Measurements from ENCODE around the gene PPIL1. TPM values are rescaled to one million over a fixed set of nuclear protein-coding genes. Genes with fewer than 3 reads are reported as not detected.

PPIL1 gene
- 10 to 100 TPM; 10.1 to 12.6 TPM for total RNA-seq
- long read RNA-seq, transcript PPIL1-201 (4 exons, 1,739 nt) = major isoform, 14 of 15 reads
- long read RNA-seq, partial matches to known transcripts = 0 of 15 reads
- long read RNA-seq, other reads (novel, unspliced or antisense) = 0 of 15 reads

DNA sequence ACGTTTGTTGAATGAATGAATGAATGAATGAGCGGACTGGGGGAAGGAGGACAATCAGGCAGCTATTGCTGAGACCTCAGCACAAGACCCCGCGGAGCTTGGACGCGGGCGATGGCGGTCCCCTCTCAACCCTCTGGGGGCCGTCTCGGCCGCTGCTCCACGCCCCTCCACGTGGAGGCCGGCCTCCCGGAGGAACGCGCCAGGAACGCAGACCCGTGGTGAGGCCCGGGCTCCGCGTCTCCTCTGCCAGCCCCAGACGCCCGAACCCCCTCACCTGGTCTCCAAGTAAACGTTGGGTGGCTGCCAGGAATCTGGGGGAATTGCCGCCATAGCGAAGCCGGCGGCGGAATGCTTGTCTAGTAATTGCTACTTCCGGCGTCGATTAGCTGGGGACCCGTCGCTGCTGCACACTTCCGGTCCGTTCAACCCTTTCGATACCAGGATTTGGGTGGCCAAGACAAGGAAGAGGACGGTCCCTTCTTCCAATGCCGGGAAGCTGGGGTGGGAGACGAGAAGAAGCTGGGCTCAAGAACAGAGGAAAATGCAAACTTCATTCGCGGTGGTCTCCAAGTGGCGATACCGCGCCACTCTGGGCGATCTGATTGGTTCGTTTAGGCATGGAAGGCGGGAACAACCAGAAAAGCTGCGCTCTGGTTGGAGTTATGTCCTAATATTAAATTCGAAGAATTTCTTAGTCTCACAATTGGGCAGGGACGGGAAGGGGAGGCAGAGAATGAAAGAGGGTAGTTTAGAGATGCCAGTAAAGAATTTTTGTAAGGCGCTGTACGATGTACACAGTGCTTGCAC, at the start of gene PPIL1:
Gene PPIL1 (minus strand): TSS at position 361 of the 807 bp plus-strand sequence. CDS start 31 bp downstream, at position 330.
- intact Hi-C loops (cut with DNase I, micrococcal nuclease) = no loop called here
- peak; percentile 88 for ATAC-seq
- peak; percentile 74 to 83 for DNase-seq

DNA sequence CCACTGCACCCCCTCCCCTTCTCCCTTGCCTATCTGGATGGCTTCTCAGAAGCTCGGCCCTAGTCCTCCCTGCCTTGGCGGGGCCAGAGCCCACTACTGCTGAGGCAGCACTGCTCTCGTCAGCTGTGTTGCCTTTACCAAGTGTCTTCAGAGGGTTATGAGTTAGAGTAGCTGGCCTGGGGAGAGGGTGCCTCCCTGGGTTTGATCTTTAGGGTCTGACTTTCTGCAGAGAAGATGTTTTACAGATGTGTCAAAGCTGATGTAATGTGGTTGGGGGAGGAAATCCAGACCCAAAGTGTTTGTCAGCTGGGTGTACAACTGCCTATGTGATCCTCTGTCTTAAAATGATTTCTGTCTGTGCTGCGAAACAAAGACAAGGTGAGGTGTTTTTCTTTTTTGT, 49.5 kb upstream of the PPIL1 start:
- ATAC-seq (no peak), DNase-seq (no peak)
- intact Hi-C loops (cut with DNase I, micrococcal nuclease) = no loop called here

DNA sequence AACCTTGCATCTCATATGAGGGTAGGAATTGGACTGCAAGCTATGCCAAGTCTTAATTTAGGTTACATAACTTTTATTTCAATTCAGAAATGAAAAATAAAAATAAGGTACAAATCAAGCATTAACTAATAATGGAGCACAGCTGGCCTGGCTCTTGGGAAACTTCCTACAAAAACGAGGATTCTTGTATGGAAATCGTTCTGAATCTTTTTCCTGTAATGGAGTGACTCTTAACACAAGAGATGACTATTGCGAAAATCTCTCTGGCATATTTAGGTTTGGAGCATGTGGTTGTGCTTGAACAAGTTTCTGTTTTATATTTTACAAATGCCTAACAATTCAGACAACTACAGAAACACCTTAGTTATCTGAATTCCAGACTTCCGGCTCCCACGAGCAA, 45.9 kb upstream of the PPIL1 start:
- no peak for ATAC-seq
- intact Hi-C loops (cut with DNase I, micrococcal nuclease) = no loop called here

DNA sequence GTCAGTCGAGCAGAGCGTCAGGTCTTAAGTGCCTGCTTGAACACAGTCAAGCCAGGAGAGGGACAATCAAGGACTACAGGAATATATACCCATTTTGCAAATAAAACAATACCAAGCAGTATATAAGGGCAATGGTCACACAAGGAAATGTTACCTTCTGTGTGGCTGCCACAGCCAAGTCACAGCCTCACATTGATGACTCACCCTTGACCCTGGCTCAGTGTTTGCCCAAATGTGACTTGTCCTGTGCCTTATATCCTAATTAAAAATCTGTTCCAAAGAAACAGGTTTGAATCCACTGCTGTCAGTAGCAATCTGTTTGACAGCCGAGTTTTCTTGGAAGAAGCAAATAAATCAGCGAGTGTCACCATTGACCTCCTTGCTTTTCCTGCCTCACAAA, 45.4 kb upstream of the PPIL1 start:
- DNase-seq = no peak
- intact Hi-C loops (cut with DNase I, micrococcal nuclease) = no loop called here
- ATAC-seq = peak; percentile 64

More for the DNA sequence above, 45.9 kb upstream of the PPIL1 start:
- no peak for DNase-seq

DNA sequence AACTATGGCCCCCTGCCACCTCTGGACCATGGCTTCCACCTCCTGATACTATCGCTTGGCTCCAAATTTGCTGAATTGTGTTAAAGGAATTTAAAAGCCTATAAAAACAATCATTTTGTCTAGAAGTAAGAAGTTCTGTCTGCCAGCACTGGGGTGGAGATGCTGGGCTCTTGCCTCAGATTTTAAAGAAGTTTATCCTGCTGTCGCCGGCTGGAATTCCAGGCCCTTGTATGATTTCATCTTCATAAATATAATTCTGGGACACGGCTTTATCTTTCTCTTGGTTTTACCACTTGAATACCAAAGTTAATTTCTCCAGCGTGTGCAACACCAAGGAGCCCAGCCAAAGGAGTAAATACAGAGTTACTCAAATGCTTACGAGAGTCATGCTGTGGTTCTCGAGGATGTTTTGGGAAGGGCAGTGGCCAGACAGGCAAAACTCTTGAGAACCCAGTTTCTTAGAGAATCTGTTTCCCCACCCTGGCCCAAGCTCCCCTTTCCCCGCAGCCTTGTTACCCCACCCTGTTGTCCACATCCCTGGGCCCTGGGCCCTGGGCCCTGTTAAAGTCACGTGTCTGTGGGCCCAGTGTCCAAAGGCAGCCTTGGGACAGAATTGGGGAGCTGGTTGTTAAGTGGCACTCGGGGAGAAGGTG, 43.1 kb upstream of the PPIL1 start:
- ATAC-seq = no peak
- intact Hi-C loops (cut with DNase I, micrococcal nuclease) = no loop called here
- DNase-seq = no peak

DNA sequence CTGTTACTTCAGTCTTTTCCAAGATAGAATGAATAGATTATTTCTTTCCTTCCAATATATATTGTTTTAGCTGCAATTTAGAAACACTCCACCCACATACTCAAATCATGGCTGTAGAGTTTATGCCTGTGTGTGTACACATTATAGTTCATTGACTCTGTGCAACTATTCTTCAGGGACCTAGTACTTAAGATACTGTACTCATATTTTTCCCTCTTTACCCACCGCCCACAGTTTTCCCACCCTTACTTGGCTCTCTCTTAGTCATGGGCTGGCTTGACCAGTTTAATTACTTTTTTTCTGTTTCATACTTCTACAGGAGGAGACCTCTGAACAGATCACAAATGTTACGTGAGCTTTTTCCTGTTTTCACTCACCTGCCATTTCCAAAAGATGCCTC, 41.5 kb upstream of the PPIL1 start:
- DNase-seq (no peak), ATAC-seq (no peak)
- intact Hi-C loops (cut with DNase I, micrococcal nuclease) = no loop called here

DNA sequence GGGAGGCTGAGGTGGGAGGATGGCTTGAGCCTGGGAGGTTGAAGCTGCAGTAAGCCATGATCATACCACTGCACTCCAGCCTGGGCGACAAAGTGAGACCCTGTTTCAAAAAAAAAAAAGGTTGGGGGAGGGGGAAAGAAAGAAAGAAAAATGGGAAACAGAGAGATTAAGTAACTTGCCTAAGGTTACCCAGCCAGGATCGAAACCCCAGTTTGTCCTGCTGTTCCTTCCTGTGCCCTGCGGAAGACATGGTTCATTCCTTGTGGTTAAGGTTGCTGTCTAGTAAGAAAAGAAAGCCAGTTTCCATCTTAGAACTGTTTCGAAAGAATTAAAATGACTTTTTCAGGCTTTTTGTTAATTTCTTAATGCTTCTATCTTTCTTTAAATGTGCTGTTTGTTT, 41.0 kb upstream of the PPIL1 start:
- intact Hi-C loops (cut with DNase I, micrococcal nuclease) = no loop called here

DNA sequence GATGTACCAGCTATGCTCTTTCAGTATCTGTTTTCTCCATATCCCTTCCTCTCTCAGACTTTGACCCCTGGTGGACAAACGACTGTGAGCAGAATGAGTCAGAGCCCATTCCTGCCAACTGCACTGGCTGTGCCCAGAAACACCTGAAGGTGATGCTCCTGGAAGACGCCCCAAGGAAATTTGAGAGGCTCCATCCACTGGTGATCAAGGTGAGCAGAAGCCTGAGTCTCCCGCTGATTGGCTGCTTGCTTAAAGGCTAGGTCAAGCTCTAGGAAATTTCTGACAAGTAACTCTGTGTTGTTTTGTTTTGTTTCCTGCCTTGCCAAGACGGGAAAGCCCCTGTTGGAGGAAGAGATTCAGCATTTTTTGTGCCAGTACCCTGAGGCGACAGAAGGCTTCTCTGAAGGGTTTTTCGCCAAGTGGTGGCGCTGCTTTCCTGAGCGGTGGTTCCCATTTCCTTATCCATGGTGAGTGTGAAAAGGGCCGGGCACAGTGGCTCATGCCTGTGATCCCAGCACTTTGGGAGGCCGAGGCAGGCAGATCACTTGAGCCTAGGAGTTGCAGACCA, 39.7 kb upstream of the PPIL1 start:
- intact Hi-C loops (cut with DNase I, micrococcal nuclease) = no loop called here
- ATAC-seq (peak; percentile 99), DNase-seq (peak; percentile 58 to 82)

More for the DNA sequence above, 41.0 kb upstream of the PPIL1 start:
- ATAC-seq (no peak), DNase-seq (no peak)

DNA sequence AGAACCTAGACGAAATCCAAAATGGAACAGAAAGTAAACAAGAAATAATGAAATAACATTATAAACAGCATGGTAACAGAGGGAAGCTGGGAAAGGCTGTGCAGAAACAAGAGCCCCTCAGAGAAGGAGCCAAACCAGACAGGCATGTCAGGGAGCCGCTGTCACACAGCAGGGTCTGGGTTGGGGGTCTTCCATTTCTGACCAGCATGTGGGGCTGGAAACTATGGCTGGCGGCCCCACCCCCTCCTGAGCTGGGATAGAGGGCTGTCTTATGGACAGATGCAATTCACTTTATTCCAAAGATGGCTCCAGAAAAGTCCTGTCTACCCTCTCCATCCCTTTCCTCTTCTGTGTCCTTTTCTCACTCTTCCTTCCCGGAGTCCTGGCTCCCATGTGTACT, 38.5 kb upstream of the PPIL1 start:
- ATAC-seq (no peak), DNase-seq (no peak)
- intact Hi-C loops (cut with DNase I, micrococcal nuclease) = no loop called here

DNA sequence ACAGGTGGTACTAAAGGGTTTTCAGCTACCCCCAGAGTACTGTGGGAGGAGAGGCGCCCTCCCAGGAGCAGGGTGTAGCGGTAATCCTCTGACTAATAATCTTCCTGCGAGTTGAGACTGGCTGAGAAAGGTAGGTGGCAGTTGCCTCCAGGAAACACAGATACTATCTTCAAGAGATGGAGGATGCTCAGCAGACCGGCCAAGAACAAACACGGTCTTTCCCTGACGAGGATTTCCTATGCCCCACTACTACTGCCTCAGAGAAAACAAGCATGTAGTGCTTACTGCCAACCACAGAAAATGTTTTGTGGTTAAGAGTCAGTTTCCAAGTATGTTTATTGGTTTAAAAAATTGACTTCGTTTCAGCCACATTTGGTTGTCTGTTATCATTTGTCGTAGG, 38.0 kb upstream of the PPIL1 start:
- intact Hi-C loops (cut with DNase I, micrococcal nuclease) = no loop called here
- DNase-seq (no peak), ATAC-seq (no peak)

DNA sequence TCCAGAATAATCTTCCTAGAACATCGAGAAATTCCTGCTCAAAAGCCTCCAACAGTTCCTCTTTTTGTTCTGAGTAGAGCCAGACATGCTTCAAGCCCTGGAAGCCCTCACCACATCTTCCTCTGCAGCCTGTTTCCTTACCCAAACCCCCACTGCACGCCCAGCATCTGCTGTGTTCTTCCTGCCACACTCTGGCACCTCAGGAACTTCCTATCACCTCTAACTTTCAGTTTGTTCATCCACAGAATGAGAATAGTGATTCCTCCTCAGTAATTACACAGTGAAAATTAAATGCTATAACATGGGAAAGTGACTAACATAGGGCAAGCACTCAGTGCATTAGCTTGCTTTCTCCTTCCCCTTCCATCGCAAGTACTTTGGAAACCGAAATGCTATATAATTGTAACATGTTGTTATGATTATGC, 37.4 kb upstream of the PPIL1 start:
- ATAC-seq (no peak), DNase-seq (no peak)
- intact Hi-C loops (cut with DNase I, micrococcal nuclease) = no loop called here

DNA sequence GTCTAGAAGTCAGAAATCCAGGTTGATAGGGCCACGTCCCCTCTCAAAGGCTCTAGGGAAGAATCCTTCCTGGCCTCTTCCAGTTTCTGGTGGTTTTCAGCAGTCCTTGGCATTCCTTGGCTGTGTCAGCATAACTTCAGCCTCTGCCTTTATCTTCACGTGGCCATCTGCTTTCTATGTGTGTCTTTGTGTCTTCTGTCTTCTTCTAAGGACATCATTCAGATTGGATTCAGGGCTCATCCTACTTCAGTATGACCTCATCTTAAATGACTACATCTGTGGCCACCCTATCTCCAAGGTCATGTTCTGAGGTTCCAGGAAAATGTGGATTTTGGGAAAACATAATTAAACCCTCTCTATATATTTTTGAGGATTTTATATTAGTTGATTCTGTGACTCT, 34.1 kb upstream of the PPIL1 start:
- ATAC-seq (no peak), DNase-seq (no peak)
- intact Hi-C loops (cut with DNase I, micrococcal nuclease) = no loop called here

DNA sequence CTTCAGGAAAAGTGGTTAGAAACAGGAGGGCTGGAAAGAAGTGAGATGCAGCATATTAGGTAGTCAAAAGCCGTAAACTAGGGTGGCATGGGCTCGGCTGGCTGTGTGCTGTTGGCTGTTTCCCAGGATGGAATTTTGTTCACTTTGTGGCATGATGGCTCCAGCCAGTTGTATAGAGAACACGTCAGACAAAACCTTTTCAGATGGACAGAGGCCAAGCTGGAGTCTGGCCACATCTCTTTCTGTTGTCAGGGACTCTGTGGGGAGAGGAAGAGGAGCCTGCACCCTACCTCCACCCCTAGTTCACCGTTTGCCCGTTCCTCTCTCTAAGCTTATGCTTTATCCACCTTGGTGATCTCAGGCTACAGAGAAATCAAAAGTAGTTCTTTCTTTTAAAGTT, 33.2 kb upstream of the PPIL1 start:
- DNase-seq = peak in 1 of 2 donors; percentile 47
- intact Hi-C loops (cut with DNase I, micrococcal nuclease) = no loop called here

DNA sequence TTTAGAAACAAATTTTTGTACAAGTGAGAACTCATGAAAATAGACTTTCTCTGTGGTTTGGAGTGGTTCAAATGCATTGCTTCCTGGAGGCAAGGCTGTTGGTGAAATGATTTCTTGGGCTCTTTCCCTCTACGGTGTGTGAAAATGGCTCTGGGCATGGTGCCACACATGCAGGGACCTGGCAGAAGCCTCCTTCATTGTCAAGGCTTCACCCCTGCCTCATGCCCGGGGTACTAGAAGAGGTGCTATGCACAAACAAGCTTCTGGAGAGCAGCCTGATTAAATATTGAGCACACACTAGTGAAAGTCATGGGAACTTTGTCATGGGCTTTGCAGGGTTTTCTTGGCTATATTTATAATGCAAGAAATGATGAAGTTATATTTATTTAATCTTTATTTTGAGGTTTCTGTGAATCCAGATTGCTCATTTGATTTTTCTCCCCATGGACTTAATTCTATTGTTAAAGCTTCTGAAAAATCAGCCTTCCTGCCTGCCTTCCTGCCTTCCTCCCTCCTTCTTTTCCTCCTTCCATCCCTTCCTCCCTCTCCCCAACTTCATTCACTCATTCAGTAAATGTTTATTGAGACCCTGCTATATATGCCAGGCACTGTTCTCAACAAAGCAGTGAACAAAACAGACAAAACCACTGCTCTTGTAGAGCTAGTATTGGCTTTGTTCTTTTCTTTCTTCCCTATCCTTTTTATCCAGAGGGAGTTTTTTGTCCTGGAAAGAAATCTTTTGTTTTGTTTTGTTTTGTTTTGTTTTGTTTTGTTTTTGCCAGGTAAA, 32.1 kb upstream of the PPIL1 start:
- ATAC-seq (peak; percentile 66), DNase-seq (peak; percentile 42 to 47)
- intact Hi-C loops (cut with DNase I, micrococcal nuclease) = no loop called here

More for the DNA sequence above, 33.2 kb upstream of the PPIL1 start:
- ATAC-seq = peak; percentile 79

DNA sequence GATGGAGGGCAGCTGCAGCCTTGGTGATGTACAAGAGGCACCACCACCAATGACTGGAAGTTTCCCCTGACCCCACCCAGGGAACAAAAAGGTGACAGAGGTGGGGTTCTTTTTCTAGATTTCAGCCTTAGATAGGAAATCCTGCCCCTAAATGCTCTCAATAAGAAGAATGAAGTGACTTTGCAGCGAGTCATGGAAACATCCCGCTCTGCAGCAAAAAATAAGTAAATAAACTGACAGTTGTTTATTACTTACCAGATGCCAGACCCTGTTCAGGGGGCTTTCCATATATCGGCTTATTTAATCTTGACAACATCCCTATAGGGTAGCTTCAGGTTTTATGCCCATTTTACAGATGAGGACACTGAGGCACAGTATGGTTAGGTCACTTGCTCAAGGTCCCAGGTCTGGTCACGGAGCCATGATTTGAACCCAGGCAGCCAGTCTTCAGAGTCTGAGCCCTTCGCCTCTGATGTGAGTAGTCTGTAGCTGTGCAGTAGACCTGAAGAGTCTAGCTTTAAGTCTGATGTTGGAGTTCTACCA, 30.3 kb upstream of the PPIL1 start:
- intact Hi-C loops (cut with DNase I, micrococcal nuclease) = no loop called here
- no peak for DNase-seq
- no peak for ATAC-seq

DNA sequence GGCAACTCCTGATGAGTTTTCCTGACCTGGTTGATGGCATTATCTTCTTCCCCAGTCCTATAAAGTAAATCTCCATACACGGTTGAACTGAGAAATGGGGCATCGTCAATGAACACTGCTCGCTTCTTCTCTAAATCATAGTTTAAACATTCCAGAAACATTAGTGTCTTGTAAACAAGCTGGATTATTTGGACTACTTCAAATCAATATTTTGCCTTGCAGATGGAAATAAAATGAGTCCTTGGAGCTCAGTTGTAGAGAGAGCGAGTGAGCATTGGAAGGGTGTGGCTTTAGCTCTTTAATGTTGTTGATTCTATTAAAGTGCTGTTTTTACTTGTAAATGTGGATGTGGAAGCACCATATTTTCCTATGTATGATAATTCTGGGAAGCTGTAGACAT, 29.5 kb upstream of the PPIL1 start:
- intact Hi-C loops (cut with DNase I, micrococcal nuclease) = no loop called here
- ATAC-seq = no peak

DNA sequence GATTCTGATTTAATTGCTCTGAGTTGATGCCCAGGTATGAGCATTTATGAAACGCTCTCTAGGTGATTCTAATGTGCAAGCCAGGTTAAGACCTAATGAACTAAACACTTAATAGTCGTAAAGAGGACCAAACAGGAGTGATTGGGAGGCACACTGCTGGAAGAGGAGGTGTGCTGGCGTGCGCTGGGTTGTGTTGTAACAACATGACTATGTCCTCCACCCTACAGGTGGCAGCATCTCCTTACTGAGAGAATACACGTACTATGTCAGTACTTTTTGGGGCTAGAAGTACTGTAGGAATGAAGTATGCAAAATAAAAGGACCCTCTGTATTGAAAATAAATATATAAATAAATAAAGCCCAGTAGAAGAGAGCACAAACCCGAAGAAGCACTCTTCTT, 23.0 kb upstream of the PPIL1 start:
- ATAC-seq (peak; percentile 42), DNase-seq (no peak)
- intact Hi-C loops (cut with DNase I, micrococcal nuclease) = no loop called here

More for the DNA sequence above, 29.5 kb upstream of the PPIL1 start:
- no peak for DNase-seq

DNA sequence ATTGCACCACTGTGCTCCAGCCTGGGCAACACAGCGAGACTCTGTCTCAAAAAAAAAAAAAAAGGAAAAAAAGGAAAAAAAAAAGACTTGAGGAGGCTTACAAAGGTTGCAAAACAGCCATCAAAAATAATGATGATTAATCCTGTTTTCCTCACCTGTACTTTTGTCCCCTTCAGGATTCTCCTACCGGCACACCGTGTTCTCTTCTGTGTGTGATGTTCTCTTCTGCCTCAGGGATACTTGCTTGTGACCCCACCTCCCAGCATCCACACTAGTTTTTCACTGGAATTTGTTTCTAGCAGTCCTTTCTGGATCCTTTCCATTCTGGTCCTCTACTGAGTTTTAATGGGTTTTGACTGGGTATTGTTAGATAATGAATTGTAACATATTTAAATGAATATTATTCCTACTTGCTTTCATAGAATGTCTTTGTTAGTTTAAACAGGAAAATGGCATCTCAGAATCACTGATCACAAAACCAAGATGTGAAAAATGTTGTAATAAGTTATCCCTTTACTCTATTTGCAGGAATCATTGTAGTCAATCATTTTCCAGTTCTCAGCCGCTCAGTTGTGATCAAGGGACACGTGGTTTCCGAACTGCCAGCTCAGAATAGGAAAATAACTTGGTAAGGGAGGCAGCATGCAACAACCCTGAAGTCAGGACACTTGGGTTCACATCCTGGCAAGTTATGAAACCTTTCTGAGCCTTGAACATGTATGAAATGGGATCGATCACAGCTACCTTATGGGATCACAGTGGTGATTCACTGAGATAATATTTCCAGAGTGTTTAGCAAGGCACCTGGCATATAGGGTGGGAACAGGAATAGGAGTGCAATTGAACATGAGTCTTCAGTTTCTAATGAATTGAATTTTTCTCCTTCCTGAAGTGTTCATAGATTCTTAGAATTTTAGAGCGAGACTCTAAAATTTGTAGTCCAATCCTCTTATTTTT, 19.7 kb upstream of the PPIL1 start:
- DNase-seq = no peak
- no peak for ATAC-seq
- intact Hi-C loops (cut with DNase I, micrococcal nuclease) = no loop called here
